Activated T-helper 1 cell treated with Interleukin-2 at 50 U/mL for 16 hours (primary cell): Measurements from ENCODE around the gene CXCL10.

ENCODE experiments used
- DNase-seq: peaks from one replicate; pipeline ENCODE4 v3.0.0-alpha.2; 2020; ENCODE audit warnings: low read depth

Gene CXCL10

DNA sequence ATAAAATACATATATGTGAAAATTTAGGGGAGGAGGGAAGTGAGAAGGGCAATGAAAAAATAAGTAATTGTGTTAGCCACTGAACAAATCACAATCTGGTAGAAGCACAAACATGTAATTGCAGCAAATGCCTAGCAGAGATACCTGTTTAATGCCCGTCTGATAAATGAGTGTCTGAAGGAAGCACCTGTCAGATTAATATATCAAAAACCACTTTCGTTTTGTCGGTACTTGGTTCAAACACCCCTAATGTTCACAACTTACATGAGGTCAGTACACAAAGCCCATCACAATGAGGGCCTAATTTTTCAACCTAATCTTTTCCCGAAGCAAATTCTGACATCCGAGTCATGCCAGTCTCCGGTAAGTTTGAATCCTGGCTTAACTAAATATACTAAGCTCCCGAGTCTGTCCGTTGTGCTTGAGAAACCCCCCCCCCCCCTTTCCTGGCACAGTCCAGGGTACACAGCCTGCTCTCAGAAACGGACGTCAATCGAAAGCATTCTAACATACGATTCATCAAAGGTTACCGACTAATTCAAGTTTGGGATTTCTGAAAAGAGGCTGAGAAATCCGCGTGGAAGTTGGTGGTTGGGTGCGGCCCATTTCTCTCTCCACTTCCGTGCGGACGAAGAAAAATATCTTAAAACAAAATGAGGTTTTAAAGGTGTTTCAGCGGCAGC lies 33.3 kb downstream of the CXCL10 start:
- DNase-seq, result no peak

DNA sequence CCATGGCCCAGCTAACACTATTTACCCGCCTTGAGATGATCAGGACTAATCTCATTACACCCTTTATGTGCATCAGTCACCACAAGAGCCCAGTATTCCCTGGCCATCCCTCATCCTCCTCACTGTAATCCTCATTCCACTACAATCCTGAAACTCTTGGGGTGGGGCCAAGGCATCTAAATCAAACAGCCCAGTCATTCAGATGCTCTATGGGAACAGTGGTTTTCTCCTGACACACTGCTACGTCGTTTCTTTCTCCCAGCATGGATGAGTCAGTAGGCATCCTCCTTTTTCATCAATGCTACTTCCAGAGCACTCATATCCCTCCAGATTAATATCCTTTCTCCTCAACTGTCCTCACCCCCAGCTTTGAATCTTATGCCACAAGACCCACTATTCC lies 38.2 kb downstream of the CXCL10 start:
- DNase-seq, result no peak

DNA sequence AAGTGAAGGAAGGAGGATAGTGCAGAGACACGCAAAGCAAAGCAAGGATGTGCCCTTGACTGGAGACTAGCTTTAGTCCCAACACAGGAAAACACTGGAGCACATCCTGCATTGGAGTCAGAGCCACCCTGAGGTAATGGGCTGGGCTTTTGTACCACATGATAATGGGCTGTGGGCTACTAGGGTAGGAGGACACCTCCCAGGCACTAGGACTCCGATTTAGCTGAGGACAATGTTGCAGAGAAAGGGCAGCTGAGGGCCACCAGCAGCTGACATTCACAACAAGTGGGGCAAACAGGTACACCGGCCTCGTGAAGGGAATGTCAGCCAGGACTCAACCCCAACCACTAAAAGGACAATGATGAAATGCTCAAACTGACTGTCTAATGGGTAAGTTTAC lies 42.7 kb downstream of the CXCL10 start:
- DNase-seq, result no peak

DNA sequence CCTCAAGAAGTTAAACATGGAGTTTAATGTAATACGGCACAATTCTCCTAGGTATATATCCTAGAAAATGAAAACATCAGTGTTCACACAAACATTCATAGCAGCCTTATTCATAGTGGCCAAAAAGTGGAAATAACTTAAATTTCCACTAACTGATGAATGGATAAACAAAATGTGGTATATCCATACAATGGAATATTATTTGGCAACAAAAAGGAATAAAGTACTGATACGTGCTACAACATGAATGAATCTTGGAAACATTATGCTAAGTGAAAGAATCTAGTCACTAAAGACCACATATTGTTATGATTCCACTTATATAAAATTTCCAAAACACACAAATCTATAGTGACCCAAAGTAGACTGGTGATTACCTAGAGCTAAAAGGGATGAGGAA lies 47.1 kb downstream of the CXCL10 start:
- DNase-seq, result no peak

DNA sequence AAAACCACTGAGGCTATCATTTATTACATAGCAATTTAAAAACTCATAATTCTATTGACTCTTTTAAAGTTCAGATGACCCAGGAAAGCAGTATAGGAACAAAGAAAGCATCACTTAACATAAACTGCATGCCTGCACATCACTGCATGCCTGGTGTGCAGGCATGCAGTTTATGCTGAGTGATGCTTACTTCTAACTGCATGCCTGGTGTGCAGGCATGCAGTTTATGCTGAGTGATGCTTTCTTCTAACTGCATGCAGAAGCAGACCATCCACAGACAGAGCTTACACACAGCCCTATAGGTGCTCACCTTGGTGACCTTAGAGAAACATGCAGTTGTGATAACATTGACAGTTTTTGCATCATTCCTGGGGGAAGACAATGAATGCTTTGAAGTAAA lies 49.5 kb downstream of the CXCL10 start:
- no peak for DNase-seq
